Osteoblast (primary cell): Measurements from ENCODE around the gene MYO5C. TPM values are rescaled to one million over a fixed set of nuclear protein-coding genes. Genes with fewer than 3 reads are reported as not detected.

Experiments
- DNase-seq: peaks from one replicate; pipeline ENCODE4 v3.0.0; 2011; ENCODE audit warnings: low spot score, mixed read lengths; ENCODE audit not compliant: insufficient read length; ENCODE audit errors: missing footprints
- H2AFZ ChIP-seq: 2 replicates; pipeline ENCODE4 v1.6.0; 2011; ENCODE audit warnings: mild to moderate bottlenecking, low read length
- H3K27ac ChIP-seq: 2 replicates; pipeline ENCODE4 v1.5.1; 2011; ENCODE audit warnings: mild to moderate bottlenecking, low read depth, low read length, moderate library complexity
- H3K27me3 ChIP-seq: 2 replicates; pipeline ENCODE4 v1.6.0; 2012; ENCODE audit warnings: mild to moderate bottlenecking, control low read depth, inconsistent platforms, low read length, moderate library complexity; ENCODE audit not compliant: insufficient read depth
- H3K36me3 ChIP-seq: 2 replicates; pipeline ENCODE4 v1.5.1; 2011; ENCODE audit warnings: mild to moderate bottlenecking, low read length, control low read depth, moderate library complexity; ENCODE audit not compliant: insufficient read depth
- H3K4me1 ChIP-seq: 2 replicates; pipeline ENCODE4 v1.5.1; 2011; ENCODE audit warnings: mild to moderate bottlenecking, low read length, control low read depth, moderate library complexity; ENCODE audit not compliant: insufficient read depth
- H3K4me2 ChIP-seq: 2 replicates; pipeline ENCODE4 v1.6.0; 2011; ENCODE audit warnings: mild to moderate bottlenecking, low read length; ENCODE audit not compliant: insufficient read depth
- H3K4me3 ChIP-seq: fragments of 200-600 bp; sonication (generic); 3 replicates; pipeline ENCODE4 v1.5.1; 2012; ENCODE audit warnings: mild to moderate bottlenecking, low read length, inconsistent platforms; ENCODE audit not compliant: insufficient read depth
- H3K79me2 ChIP-seq: 2 replicates; pipeline ENCODE4 v1.6.0; 2012; ENCODE audit warnings: mild to moderate bottlenecking, low read length, control low read depth, inconsistent platforms; ENCODE audit not compliant: insufficient read depth
- H3K9me3 ChIP-seq: 2 replicates; pipeline ENCODE4 v1.5.1; 2011; ENCODE audit warnings: low read depth, low read length, control low read depth
- H4K20me1 ChIP-seq: 2 replicates; pipeline ENCODE4 v1.6.0; 2012; ENCODE audit warnings: mild to moderate bottlenecking, low read length, control low read depth; ENCODE audit not compliant: insufficient read depth
- CTCF ChIP-seq: IDR thresholded peaks from 2 replicates; pipeline ENCODE4 v1.5.1; 2011; ENCODE audit warnings: mild to moderate bottlenecking, low read depth, low read length, moderate library complexity; ENCODE audit errors: extremely low read depth
- total RNA-seq: library from RNA; depleted of rRNA; stranded (reverse); fragments of >200 nt; gene quantifications from 2 replicates; pipeline ENCODE4 v1.2.3, GENCODE V29; 2012

MYO5C gene
- total RNA-seq, 1 donor = under 0.01 TPM

DNA sequence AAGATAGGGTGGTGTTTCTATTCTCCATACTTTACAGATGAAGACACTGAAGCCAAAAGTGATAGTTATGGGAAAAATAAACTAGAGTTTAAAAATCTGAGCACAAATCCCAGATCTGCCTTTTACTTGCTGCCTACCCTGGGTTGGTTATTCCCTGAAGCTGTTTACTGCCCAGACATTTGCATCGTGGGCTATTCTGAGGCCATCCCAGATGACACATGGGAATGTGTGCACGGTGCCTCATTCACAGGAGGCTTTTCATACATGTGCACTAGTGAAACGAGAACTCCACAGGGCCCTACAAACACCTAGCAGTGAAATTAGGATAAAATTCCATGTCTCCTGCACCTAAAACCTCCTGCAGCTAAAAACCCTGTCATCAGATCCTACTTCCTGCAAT lies 17.5 kb downstream of the MYO5C start:
- peaks cover 39% of the 10 kb centered on the region for H3K27me3 ChIP-seq
- H3K79me2 ChIP-seq = no peaks in the 10 kb centered on the region
- no peak for DNase-seq
- H2AFZ ChIP-seq = no peak overlapping the region
- no peaks in the 10 kb centered on the region for H3K9me3 ChIP-seq
- H3K4me3 ChIP-seq = no peak overlapping the region
- no peaks in the 10 kb centered on the region for H4K20me1 ChIP-seq
- H3K27ac ChIP-seq = no peak overlapping the region
- H3K4me1 ChIP-seq = no peaks in the 10 kb centered on the region
- no peaks in the 10 kb centered on the region for H3K36me3 ChIP-seq
- TF ChIP-seq CTCF = no peak
- no peak overlapping the region for H3K4me2 ChIP-seq

- no peaks in the 10 kb centered on the region for H3K36me3 ChIP-seq
- H3K4me2 ChIP-seq = no peak overlapping the region
- no peak for DNase-seq
- H3K9me3 ChIP-seq = no peaks in the 10 kb centered on the region
- no peak overlapping the region for H3K27ac ChIP-seq
- no peak overlapping the region for H2AFZ ChIP-seq
- H3K4me3 ChIP-seq = no peak overlapping the region
- H3K79me2 ChIP-seq = no peaks in the 10 kb centered on the region
- H3K4me1 ChIP-seq = no peaks in the 10 kb centered on the region
- H4K20me1 ChIP-seq = no peaks in the 10 kb centered on the region
- TF ChIP-seq CTCF = no peak
- H3K27me3 ChIP-seq = peaks cover 39% of the 10 kb centered on the region
Observed at GRCh38 chr15:52277575-52277974, 18.0 kb downstream of the MYO5C start.

DNA sequence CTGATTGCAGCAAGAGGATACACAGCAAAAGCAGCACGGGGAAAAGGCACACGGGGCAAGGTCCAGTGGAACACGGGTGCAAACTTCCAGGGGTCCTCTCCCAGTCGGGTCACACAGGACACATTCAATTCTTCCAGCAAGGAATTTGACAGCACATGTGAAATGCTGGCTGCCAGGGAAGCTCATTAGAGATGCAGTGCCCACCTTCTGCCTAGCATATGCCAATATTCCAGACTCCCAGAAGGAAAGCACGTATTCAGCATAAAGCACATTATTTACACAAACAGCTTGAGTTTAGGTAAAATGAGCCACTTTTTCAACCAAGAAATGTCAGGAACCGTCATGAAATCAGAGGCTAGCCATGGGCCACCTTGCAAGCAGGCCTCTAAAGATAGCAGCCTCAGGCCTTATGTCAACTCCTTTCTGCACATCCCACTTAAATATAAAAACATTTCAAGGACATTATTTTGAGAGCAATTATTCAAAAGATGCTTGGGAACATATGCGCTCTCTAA lies 19.3 kb downstream of the MYO5C start:
- peaks cover 36% of the 10 kb centered on the region for H3K27me3 ChIP-seq
- no peaks in the 10 kb centered on the region for H3K36me3 ChIP-seq
- no peak for DNase-seq
- no peak overlapping the region for H3K4me3 ChIP-seq
- no peak for TF ChIP-seq CTCF
- no peak overlapping the region for H3K4me2 ChIP-seq
- no peaks in the 10 kb centered on the region for H4K20me1 ChIP-seq
- H3K79me2 ChIP-seq = no peaks in the 10 kb centered on the region
- H3K4me1 ChIP-seq = no peaks in the 10 kb centered on the region
- no peak overlapping the region for H2AFZ ChIP-seq
- no peak overlapping the region for H3K27ac ChIP-seq
- no peaks in the 10 kb centered on the region for H3K9me3 ChIP-seq

GRCh38 chr15:52263563-52264282 lies 31.9 kb downstream of the MYO5C start:
- TF ChIP-seq CTCF = no peak
- no peaks in the 10 kb centered on the region for H3K36me3 ChIP-seq
- H4K20me1 ChIP-seq = no peaks in the 10 kb centered on the region
- no peaks in the 10 kb centered on the region for H3K9me3 ChIP-seq
- peaks cover 7% of the 10 kb centered on the region for H3K4me1 ChIP-seq
- no peak for DNase-seq
- H3K4me2 ChIP-seq = no peak overlapping the region
- no peak overlapping the region for H3K27ac ChIP-seq
- H3K4me3 ChIP-seq = no peak overlapping the region
- no peak overlapping the region for H2AFZ ChIP-seq
- H3K27me3 ChIP-seq = peaks cover 3% of the 10 kb centered on the region
- H3K79me2 ChIP-seq = no peaks in the 10 kb centered on the region
